Prostate gland (tissue), 2 donors: ENCODE results near the gene NREP. TPM values are rescaled to one million over a fixed set of nuclear protein-coding genes. Genes with fewer than 3 reads are reported as not detected.

Experiments
- DNase-seq: peaks from one replicate; pipeline ENCODE4 v3.0.0-alpha.2; 2019; ENCODE audit warnings: low spot score
- H3K27ac ChIP-seq, 2 donors: fragments of 200-600 bp; sonication (generic); 2 replicates each; pipeline ENCODE4 v1.5.1; 2017 to 2019
- H3K27me3 ChIP-seq: fragments of 200-600 bp; sonication (generic); replicated peaks from 2 replicates; pipeline ENCODE4 v1.5.1; 2019; ENCODE audit not compliant: insufficient read depth
- H3K36me3 ChIP-seq, 2 donors: fragments of 200-600 bp; sonication (generic); 1 replicate in 1 of 2; 2 replicates in 1 of 2; pipeline versions ENCODE4 v1.5.1 to v1.8.1; 2017 to 2019
- H3K4me1 ChIP-seq: fragments of 200-600 bp; sonication (generic); replicated peaks from 2 replicates; pipeline ENCODE4 v1.5.1; 2019
- H3K4me3 ChIP-seq, 2 donors: fragments of 200-600 bp; sonication (generic); 2 replicates each; pipeline ENCODE4 v1.5.1; 2017 to 2019
- H3K9me3 ChIP-seq: fragments of 200-600 bp; sonication (generic); 2 replicates; pipeline ENCODE4 v1.5.1; 2017
- POLR2A ChIP-seq: fragments of 450-650 bp; IDR thresholded peaks from one replicate; pipeline ENCODE4 v1.6.1; 2016; ENCODE audit warnings: antibody characterized with exemption, mild to moderate bottlenecking
- POLR2AphosphoS5 ChIP-seq: sonication (generic); formaldehyde crosslinking; IDR thresholded peaks from one replicate; pipeline ENCODE4 v1.6.1; 2017; ENCODE audit warnings: antibody characterized with exemption
- WGBS: methylation state at CpG from one replicate; pipeline ENCODE4 v1.1.5; 2018; 5-methylcytosine and 5-hydroxymethylcytosine counted together
- intact Hi-C: fragments of 100-400 bp; cut with DNase I; formaldehyde crosslinking; loops from one replicate; pipeline ENCODE4 v1.14.2; 2022
- total RNA-seq, 2 donors: library from RNA; depleted of rRNA; stranded (reverse); fragments of >200 nt; gene quantifications; one replicate each; pipeline ENCODE4 v1.1.0, GENCODE V29; 2016
- TF ChIP-seq, protein P1 (sequence below), 4 experiments: fragments of 200-600 bp in 2 of 4; fragments of 450-650 bp in 2 of 4; sonication (generic) in 2 of 4; IDR thresholded peaks; 1 replicate in 3 of 4; 2 replicates in 1 of 4; pipeline ENCODE4 v1.5.1; 2016 to 2019; ENCODE audit warnings: antibody characterized with exemption in 4 of 4, mild to moderate bottlenecking in 2 of 4, moderate library complexity in 2 of 4

NREP gene
- total RNA-seq, 2 donors from 2014 or later = 7.6 to 28.2 TPM

DNA sequence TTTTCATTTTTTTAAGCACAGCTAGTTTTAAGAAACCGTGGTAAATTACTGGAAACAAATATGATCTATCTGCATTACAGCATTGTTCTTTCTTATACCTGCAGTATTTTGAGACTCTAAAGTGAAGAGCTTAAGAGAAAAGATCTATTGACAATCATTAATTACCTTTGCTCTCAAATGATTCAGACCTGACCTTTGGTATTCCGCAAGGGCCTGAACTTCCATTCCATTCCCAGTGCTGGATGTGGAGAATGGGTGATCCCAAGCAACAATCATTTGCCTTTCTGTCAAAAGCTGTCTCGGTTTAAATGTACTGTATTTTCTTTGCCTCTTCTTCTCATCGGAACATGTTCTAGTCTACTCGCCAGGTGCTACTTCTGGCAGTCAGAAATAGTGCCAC lies 18.9 kb downstream of the NREP start:
- Histone ChIP-seq H3K27me3 (no peaks in the 10 kb centered on the region), H3K27ac (no peak overlapping the region), H3K4me3 (no peak overlapping the region), H3K4me1 (peaks cover under 1% of the 10 kb centered on the region), H3K36me3 (no peaks in the 10 kb centered on the region), H3K9me3 (no peaks in the 10 kb centered on the region)
- no peak for TF ChIP-seq POLR2A
- TF ChIP-seq, protein P1, sequence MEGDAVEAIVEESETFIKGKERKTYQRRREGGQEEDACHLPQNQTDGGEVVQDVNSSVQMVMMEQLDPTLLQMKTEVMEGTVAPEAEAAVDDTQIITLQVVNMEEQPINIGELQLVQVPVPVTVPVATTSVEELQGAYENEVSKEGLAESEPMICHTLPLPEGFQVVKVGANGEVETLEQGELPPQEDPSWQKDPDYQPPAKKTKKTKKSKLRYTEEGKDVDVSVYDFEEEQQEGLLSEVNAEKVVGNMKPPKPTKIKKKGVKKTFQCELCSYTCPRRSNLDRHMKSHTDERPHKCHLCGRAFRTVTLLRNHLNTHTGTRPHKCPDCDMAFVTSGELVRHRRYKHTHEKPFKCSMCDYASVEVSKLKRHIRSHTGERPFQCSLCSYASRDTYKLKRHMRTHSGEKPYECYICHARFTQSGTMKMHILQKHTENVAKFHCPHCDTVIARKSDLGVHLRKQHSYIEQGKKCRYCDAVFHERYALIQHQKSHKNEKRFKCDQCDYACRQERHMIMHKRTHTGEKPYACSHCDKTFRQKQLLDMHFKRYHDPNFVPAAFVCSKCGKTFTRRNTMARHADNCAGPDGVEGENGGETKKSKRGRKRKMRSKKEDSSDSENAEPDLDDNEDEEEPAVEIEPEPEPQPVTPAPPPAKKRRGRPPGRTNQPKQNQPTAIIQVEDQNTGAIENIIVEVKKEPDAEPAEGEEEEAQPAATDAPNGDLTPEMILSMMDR (IDR thresholded peaks at IDR 0.05) = no peak
- TF ChIP-seq POLR2AphosphoS5 = no peak
- intact Hi-C loops = no loop called here
- 73% methylated on average over 5 of the region's 5 CpGs for WGBS
- DNase-seq = no peak

DNA sequence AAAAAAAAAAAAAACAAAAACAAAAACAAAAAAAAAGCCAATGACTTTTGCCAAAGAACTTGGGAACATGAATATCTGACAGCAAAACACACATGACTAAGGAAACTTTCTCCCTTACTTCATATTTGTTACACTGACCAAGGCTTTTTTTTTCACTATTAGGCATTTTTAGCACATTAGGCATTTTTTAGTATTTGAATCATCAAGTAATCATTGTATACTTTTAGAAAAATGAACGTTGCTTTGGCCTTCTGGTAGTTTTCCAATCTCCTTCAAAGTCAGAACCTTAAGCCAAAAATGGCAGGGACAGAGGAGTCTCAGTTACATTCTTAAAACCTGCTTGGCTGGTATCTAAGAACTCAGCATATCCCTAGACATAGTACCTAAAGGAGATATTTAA lies 19.3 kb downstream of the NREP start:
- Histone ChIP-seq H3K4me1 (no peaks in the 10 kb centered on the region), H3K9me3 (no peaks in the 10 kb centered on the region), H3K27ac (no peak overlapping the region), H3K27me3 (no peaks in the 10 kb centered on the region), H3K4me3 (no peak overlapping the region), H3K36me3 (no peaks in the 10 kb centered on the region)
- intact Hi-C loops = no loop called here
- TF ChIP-seq, protein P1 (IDR thresholded peaks at IDR 0.05) = no peak
- TF ChIP-seq POLR2AphosphoS5 (no peak), POLR2A (no peak)
- DNase-seq = no peak
- 10% methylated on average over 1 of the region's 1 CpG for WGBS

DNA sequence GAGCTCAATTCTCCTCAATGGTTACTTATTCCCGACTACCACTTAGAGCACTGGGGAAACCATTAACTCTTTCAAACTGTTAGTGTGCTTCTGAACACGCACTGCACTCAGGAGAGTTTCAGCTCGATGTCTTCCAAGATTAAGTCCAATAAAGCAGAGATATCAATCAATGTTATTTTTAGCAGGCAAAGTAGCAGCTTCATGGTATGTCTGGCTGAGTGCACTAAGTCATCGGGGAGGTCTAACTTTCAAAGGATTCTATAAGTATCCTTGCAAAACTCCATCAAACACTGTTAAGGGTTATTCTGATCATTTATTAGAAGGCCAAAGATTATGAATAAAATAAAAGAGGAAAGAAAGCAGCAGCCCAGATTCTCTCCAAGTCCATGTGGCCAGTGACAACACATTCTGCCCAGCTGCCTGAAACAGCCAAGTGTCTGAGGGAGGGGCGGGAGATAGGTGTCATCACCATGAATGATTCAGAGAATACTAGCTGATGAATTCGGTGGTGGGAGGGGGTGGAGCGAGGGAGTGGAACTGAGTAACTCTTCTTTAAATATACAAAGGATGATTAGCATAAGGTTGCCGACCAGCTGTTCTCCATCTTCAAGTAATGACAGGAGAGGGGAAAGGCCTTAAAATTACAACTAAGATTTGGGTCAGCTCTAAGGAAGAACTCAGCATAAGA lies 21.3 kb downstream of the NREP start:
- Histone ChIP-seq H3K4me3 (no peak overlapping the region), H3K27ac (no peak overlapping the region), H3K4me1 (no peaks in the 10 kb centered on the region), H3K27me3 (no peaks in the 10 kb centered on the region), H3K36me3 (no peaks in the 10 kb centered on the region), H3K9me3 (no peaks in the 10 kb centered on the region)
- intact Hi-C loops = loop anchor here (2.0 kb wide), 1 partner anchor 37 kb away; no protein-coding TSS in a partner anchor
- 52% methylated on average over 8 of the region's 8 CpGs for WGBS
- no peak for DNase-seq
- no peak for TF ChIP-seq POLR2A
- no peak for TF ChIP-seq POLR2AphosphoS5
- TF ChIP-seq, protein P1 (IDR thresholded peaks at IDR 0.05) = no peak

DNA sequence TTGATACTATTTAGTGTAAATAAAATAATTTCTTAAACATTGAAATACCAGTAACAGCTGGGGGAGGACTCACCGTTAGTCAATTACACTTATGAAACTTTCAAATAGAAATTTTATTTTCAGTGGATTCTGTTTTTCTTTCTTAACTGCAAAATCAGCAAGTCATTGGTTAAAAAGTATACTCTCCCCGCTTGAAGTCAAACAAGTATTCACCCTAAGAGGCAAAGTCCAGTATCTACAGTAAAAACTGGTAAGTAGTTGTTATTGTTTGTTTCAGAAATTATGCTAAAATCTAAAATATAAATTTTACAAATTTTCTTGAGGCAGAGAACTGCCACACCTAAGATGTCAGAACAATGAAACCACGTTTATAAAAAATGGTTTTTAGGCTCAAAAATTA lies 22.4 kb downstream of the NREP start:
- no peaks in the 10 kb centered on the region for H3K27me3 ChIP-seq

More for the DNA sequence above, 22.4 kb downstream of the NREP start:
- Histone ChIP-seq H3K4me3 (no peak overlapping the region), H3K9me3 (no peaks in the 10 kb centered on the region), H3K27ac (no peak overlapping the region), H3K36me3 (no peaks in the 10 kb centered on the region), H3K4me1 (no peaks in the 10 kb centered on the region)
- 76% methylated on average over 3 of the region's 3 CpGs for whole genome bisulfite sequencing
- TF ChIP-seq POLR2AphosphoS5 (no peak), POLR2A (no peak)
- TF ChIP-seq, protein P1 (IDR thresholded peaks at IDR 0.05) = no peak
- no peak for DNase-seq
- intact Hi-C loops = loop anchor here (2.0 kb wide), 1 partner anchor 38 kb away; no protein-coding TSS in a partner anchor
